ENCODE results near the gene APBA3.

APBA3 gene

GRCh38 chr19:3785938-3786824 is 24.7 kb upstream of the APBA3 start, which contains the start of gene MATK:
Gene MATK, minus strand, starts transcription at chr19:3786381. Its CDS starts 1,246 bp downstream, at chr19:3785135.
- no peak for DNase-seq (ENCODE audit: low spot score)

- DNase-seq (ENCODE audit: low spot score) = no peak
Measured at GRCh38 chr19:3785451-3785937, 24.0 kb upstream of the APBA3 start.

GRCh38 chr19:3784607-3785450 is 23.3 kb upstream of the APBA3 start:
- DNase-seq (ENCODE audit: low spot score) = no peak

GRCh38 chr19:3783660-3784584 is 22.4 kb upstream of the APBA3 start:
- DNase-seq (ENCODE audit: low spot score) = peak; percentile 73

- no peak for DNase-seq (ENCODE audit: low spot score)
Measured at GRCh38 chr19:3782903-3783302, 21.4 kb upstream of the APBA3 start.

- no peak for DNase-seq (ENCODE audit: low spot score)
Measured at GRCh38 chr19:3782330-3782729, 20.8 kb upstream of the APBA3 start.

- DNase-seq (ENCODE audit: low spot score) = no peak
Measured at GRCh38 chr19:3781603-3782002, 20.1 kb upstream of the APBA3 start.

- no peak for DNase-seq (ENCODE audit: low spot score)
Measured at GRCh38 chr19:3780786-3781304, 19.4 kb upstream of the APBA3 start.

GRCh38 chr19:3778899-3779723 is 17.6 kb upstream of the APBA3 start:
- no peak for DNase-seq (ENCODE audit: low spot score)

GRCh38 chr19:3778104-3778867 is 16.8 kb upstream of the APBA3 start:
- DNase-seq (ENCODE audit: low spot score) = no peak

GRCh38 chr19:3776479-3777040 is 15.1 kb upstream of the APBA3 start:
- DNase-seq (ENCODE audit: low spot score) = no peak

GRCh38 chr19:3775831-3776230 is 14.3 kb upstream of the APBA3 start:
- DNase-seq (ENCODE audit: low spot score) = no peak

- no peak for DNase-seq (ENCODE audit: low spot score)
Measured at GRCh38 chr19:3775374-3775711, 13.9 kb upstream of the APBA3 start.

GRCh38 chr19:3774621-3775373 is 13.3 kb upstream of the APBA3 start:
- DNase-seq (ENCODE audit: low spot score) = no peak

- no peak for DNase-seq (ENCODE audit: low spot score)
Measured at GRCh38 chr19:3773814-3774515, 12.5 kb upstream of the APBA3 start.

- no peak for DNase-seq (ENCODE audit: low spot score)
Measured at GRCh38 chr19:3771906-3772455, 10.5 kb upstream of the APBA3 start, which contains the start of gene RAX2. Gene RAX2, minus strand, starts transcription at chr19:3772228. Its CDS starts 486 bp downstream, at chr19:3771742.

- no peak for DNase-seq (ENCODE audit: low spot score)
Measured at GRCh38 chr19:3771000-3771905, 9.8 kb upstream of the APBA3 start.

Measured in HuH-7 (cell line).